Ovary (tissue), 9 donors: ENCODE data around the gene VAV3. TPM values are rescaled to one million over a fixed set of nuclear protein-coding genes. Genes with fewer than 3 reads are reported as not detected.

ENCODE experiments used
- DNase-seq, 5 donors: peaks; one replicate each; pipeline ENCODE4 v3.0.0-alpha.2; 2019 to 2020
- H3K27ac ChIP-seq, 2 donors: fragments of 200-600 bp; one replicate each; pipeline versions ENCODE4 v1.5.1 to v1.8.0; 2019 to 2022
- H3K27me3 ChIP-seq: fragments of 200-600 bp; one replicate; pipeline ENCODE4 v1.8.0; 2022
- H3K36me3 ChIP-seq: fragments of 200-600 bp; sonication (generic); one replicate; pipeline ENCODE4 v1.5.1; 2019
- H3K4me1 ChIP-seq: one replicate; pipeline ENCODE4 v1.8.1; 2013; ENCODE audit warnings: mild to moderate bottlenecking, moderate library complexity; ENCODE audit not compliant: insufficient read depth
- H3K4me3 ChIP-seq: fragments of 200-600 bp; sonication (generic); one replicate; pipeline ENCODE4 v1.5.1; 2017
- H3K9me3 ChIP-seq, 2 donors: fragments of 200-600 bp in 1 of 2; sonication (generic) in 1 of 2; one replicate each; pipeline versions ENCODE4 v1.5.1 to v1.8.1; 2013 to 2019; ENCODE audit warnings: mild to moderate bottlenecking in 1 of 2, moderate library complexity in 1 of 2
- EP300 ChIP-seq: sonication (generic); formaldehyde crosslinking; IDR thresholded peaks from one replicate; pipeline ENCODE4 v1.6.1; 2017; ENCODE audit warnings: antibody characterized with exemption
- POLR2A ChIP-seq: fragments of 450-650 bp; IDR thresholded peaks from one replicate; pipeline ENCODE4 v1.6.1; 2017; ENCODE audit warnings: antibody characterized with exemption, mild to moderate bottlenecking, moderate library complexity
- WGBS, 3 donors: extraction: QIAGEN DNeasy Blood & Tissue Kit in 1 of 3; methylation state at CpG; one replicate each; pipeline versions ENCODE4 v1.1.5 to v1.1.7; 2013 to 2017; 5-methylcytosine and 5-hydroxymethylcytosine counted together
- intact Hi-C, 4 donors: fragments of 100-400 bp; cut with DNase I; formaldehyde crosslinking; loops; one replicate each; pipeline versions ENCODE4 v1.11.0 to v1.15.1; 2022 to 2023
- polyA plus RNA-seq, 2 donors: library from polyadenylated mRNA; stranded (reverse); fragments of 200-250 nt in 1 of 2; fragments of 350-450 nt in 1 of 2; fragmentation: Illumina TruSeq in 1 of 2; extraction: RNeasy Lipid Tissue Mini Kit (QIAGEN cat#74804) in 1 of 2; gene quantifications; one replicate each; pipeline ENCODE4 v1.2.3, GENCODE V29; 2013 to 2014
- total RNA-seq, 7 donors: library from RNA; depleted of rRNA in 2 of 7; stranded (reverse); fragments of >200 nt in 2 of 7; fragmentation: NEBNext Ultra II Directional in 3 of 7; extraction: Animal tissue kit (Norgen Biotek cat#: 25700) in 3 of 7; gene quantifications; one replicate each; pipeline versions ENCODE4 v1.1.0 to v1.2.4, GENCODE V29; 2016 to 2023
- TF ChIP-seq, protein P1 (sequence below), 3 donors: fragments of 450-650 bp in 2 of 3; fragments of 200-600 bp in 1 of 3; IDR thresholded peaks; one replicate each; pipeline versions ENCODE4 v1.5.1 to v1.8.0; 2016 to 2022; ENCODE audit warnings: antibody characterized with exemption in 3 of 3, mild to moderate bottlenecking in 1 of 3
- donor health status: DM: no; HTN: no; CAD: no; lungs with moderate emphysema.
- donor health status: DM: no; HTN: no; CAD: no.
- donor health status: Bipolar disorder and iron deficiency.
- donor health status: DM: yes; HTN: yes; CAD: no.
- donor health status: DM: no; HTN: no; CAD: no.
- donor health status: DM: yes; HTN: yes; CAD: no.

The VAV3 gene
- total and polyA plus RNA-seq, 9 donors, result 0.78 to 7.4 (median 1.5) TPM

DNA sequence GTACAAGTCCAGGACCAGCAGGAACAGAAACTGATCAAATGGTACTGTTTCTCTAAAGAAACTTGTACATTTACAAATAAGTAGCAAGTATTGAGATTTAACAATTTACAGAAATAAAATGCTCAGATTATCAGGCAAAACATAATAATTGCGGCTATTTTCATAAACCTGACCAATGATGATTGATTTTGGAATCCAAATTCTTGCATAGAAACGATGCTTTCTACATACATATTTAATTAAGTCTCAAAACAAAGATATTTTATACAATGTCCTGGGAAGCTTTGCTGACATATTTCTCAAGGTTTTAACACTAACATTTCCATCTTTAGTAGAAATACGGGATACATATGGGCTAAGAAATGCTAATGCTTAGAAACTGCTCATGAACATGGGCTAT, 157.1 kb downstream of the VAV3 start:
- Histone ChIP-seq H3K9me3 (no peaks in the 10 kb centered on the region), H3K36me3 (no peaks in the 10 kb centered on the region), H3K4me3 (no peak overlapping the region), H3K4me1 (no peaks in the 10 kb centered on the region), H3K27me3 (no peaks in the 10 kb centered on the region), H3K27ac (no peak overlapping the region)
- 60 to 75% (median 63%) methylated on average over 3 of the region's 3 CpGs for WGBS, 3 donors
- intact Hi-C loops, result no loop called here
- TF ChIP-seq EP300 (no peak), POLR2A (no peak)
- TF ChIP-seq, protein P1, sequence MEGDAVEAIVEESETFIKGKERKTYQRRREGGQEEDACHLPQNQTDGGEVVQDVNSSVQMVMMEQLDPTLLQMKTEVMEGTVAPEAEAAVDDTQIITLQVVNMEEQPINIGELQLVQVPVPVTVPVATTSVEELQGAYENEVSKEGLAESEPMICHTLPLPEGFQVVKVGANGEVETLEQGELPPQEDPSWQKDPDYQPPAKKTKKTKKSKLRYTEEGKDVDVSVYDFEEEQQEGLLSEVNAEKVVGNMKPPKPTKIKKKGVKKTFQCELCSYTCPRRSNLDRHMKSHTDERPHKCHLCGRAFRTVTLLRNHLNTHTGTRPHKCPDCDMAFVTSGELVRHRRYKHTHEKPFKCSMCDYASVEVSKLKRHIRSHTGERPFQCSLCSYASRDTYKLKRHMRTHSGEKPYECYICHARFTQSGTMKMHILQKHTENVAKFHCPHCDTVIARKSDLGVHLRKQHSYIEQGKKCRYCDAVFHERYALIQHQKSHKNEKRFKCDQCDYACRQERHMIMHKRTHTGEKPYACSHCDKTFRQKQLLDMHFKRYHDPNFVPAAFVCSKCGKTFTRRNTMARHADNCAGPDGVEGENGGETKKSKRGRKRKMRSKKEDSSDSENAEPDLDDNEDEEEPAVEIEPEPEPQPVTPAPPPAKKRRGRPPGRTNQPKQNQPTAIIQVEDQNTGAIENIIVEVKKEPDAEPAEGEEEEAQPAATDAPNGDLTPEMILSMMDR (IDR thresholded peaks at IDR 0.05), result no peak
- DNase-seq, result no peak

DNA sequence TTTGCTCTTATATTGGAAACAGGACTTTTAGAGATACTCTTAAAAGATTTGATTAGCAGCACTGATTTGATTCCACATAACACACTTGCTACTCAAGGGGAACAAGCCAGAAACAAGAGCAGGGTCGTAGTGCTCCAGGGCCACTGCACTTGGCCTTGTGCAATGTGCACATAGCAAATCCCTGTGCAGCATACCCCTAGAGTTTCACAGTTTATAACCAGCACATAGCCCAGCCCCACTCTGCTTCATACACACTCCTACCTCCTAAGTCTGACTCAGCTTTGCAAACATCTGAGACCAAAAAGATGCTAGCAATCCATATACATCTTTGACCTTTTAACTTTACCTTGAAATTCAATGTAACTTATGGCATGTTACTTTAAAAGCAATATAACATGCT, 157.6 kb downstream of the VAV3 start:
- Histone ChIP-seq H3K4me3 (no peak overlapping the region), H3K36me3 (no peaks in the 10 kb centered on the region), H3K27me3 (no peaks in the 10 kb centered on the region), H3K27ac (no peak overlapping the region), H3K9me3 (no peaks in the 10 kb centered on the region), H3K4me1 (no peaks in the 10 kb centered on the region)
- DNase-seq, result no peak
- WGBS, 3 donors, result 67 to 80% (median 70%) methylated on average over 1 of the region's 1 CpG
- TF ChIP-seq, protein P1 (IDR thresholded peaks at IDR 0.05), result no peak
- TF ChIP-seq POLR2A, result no peak
- no peak for TF ChIP-seq EP300
- intact Hi-C loops, result no loop called here

DNA sequence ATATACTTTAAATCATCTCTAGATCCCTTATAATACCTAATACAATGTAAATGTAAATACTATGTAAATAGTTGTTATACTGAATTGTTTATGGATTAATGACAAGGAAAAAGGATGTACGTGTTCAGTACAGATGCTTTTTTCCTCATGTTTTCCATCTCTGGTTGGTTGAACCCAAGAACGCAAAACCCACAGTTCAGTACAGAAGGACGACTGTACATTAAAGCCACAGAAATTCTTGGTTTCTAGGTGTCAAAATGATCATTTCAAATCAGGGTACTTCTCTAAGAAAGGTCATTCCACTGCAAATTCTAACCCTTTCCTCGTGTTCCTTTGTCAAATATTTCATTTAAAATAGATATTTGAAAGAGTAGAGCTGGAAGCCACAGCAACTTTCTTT, 158.1 kb downstream of the VAV3 start:
- no peak overlapping the region for H3K27ac ChIP-seq
- no peaks in the 10 kb centered on the region for H3K27me3 ChIP-seq
- no peak overlapping the region for H3K4me3 ChIP-seq
- H3K9me3 ChIP-seq, result no peaks in the 10 kb centered on the region
- DNase-seq, result no peak
- TF ChIP-seq, protein P1 (IDR thresholded peaks at IDR 0.05), result no peak
- TF ChIP-seq POLR2A (no peak), EP300 (no peak)
- intact Hi-C loops, result no loop called here
- WGBS, 3 donors, result 69 to 80% (median 80%) methylated on average over 4 of the region's 4 CpGs
- no peaks in the 10 kb centered on the region for H3K4me1 ChIP-seq
- H3K36me3 ChIP-seq, result no peaks in the 10 kb centered on the region

DNA sequence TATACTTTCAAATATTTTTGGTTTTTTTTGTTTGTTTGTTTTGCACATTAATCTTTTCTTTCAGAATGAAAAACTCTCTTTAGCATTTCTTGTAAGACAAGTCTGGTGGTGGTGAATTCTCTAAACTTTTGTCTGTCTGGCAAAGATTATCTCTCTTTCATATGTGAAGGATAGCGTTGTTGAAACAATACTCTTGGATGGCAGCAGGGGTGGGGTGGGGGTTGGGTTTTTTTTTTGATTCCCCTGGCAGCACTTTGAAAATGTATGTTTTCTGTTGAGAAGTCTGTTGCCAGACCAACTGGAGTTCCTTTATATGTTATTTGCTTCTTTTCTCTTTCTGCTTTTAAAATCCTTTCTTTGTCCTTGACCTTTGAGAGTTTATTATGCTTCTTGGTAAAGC, 160.2 kb downstream of the VAV3 start:
- TF ChIP-seq, protein P1 (IDR thresholded peaks at IDR 0.05), result no peak
- TF ChIP-seq EP300 (no peak), POLR2A (no peak)
- Histone ChIP-seq H3K4me3 (no peak overlapping the region), H3K9me3 (no peaks in the 10 kb centered on the region), H3K4me1 (no peaks in the 10 kb centered on the region), H3K27me3 (no peaks in the 10 kb centered on the region), H3K27ac (no peak overlapping the region), H3K36me3 (no peaks in the 10 kb centered on the region)
- no peak for DNase-seq
- WGBS, 3 donors, result 29 to 74% (median 37%) methylated on average over 1 of the region's 1 CpG
- intact Hi-C loops, result no loop called here

DNA sequence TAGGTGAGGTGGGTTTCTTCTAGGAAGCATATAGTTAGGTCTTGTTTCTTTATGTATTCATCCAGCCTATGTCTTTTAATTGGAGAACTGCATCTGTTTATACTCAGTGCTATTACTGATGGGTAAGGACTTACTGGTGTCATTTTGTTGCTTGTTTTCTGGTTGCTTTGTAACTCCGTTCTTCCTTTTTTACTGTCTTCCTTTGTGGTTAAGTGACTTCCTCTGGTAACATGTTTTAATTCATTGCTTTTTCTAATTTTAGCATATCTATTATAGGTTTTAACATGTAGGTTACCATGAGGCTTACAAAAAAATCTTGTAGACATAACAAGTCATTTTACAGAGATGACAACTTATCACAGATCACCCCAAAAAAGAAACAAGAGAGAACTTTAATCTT, 160.8 kb downstream of the VAV3 start:
- WGBS, 3 donors, result 47 to 64% (median 49%) methylated on average over 1 of the region's 1 CpG
- TF ChIP-seq, protein P1 (IDR thresholded peaks at IDR 0.05), result no peak
- TF ChIP-seq POLR2A (no peak), EP300 (no peak)
- no peaks in the 10 kb centered on the region for H3K9me3 ChIP-seq

More for the DNA sequence above, 160.8 kb downstream of the VAV3 start:
- Histone ChIP-seq H3K4me1 (no peaks in the 10 kb centered on the region), H3K27me3 (no peaks in the 10 kb centered on the region), H3K27ac (no peak overlapping the region), H3K4me3 (no peak overlapping the region), H3K36me3 (no peaks in the 10 kb centered on the region)
- intact Hi-C loops, result no loop called here
- DNase-seq, result no peak
